GM12891 (cell line): ENCODE measurements around the gene SMIM8.

Experiments used
- PAX5 ChIP-seq: IDR thresholded peaks from 2 replicates; pipeline ENCODE4 v1.6.1; 2011; ENCODE audit warnings: low read length, moderate library complexity, mild to moderate bottlenecking; ENCODE audit not compliant: insufficient read depth, severe bottlenecking
- POLR2A ChIP-seq: IDR thresholded peaks from 2 replicates; pipeline ENCODE4 v1.6.1; 2011; ENCODE audit warnings: low read depth, low read length, control low read depth
- POLR2AphosphoS5 ChIP-seq: IDR thresholded peaks from 2 replicates; pipeline ENCODE4 v1.6.1; 2011; ENCODE audit warnings: low read depth, low read length, control low read depth
- SPI1 ChIP-seq: IDR thresholded peaks from 2 replicates; pipeline ENCODE4 v1.6.1; 2011; ENCODE audit warnings: low read depth, low read length, control low read depth
- TAF1 ChIP-seq: IDR thresholded peaks from 2 replicates; pipeline ENCODE4 v1.6.1; 2011; ENCODE audit warnings: low read depth, low read length, control low read depth

DNA sequence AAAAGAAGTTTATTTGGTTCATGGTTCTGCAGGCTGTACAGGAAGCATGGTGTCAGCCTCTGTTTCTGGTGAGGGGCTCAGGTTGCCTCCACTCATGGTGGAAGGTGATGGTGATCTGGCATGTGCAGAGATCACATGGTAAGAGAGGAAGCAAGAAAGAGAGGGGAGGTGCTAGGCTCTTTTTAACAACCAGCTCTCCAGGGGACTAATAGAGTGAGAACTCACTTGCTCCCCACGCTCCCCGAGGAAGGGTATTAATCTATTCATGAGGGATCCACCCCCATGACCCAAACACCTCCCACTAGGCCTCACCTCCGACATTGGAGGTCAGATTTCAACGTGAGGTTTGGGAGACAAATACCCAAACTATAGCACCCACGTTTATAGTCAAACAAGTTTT is 10.6 kb downstream of the SMIM8 start:
- TF ChIP-seq SPI1 (no peak), POLR2AphosphoS5 (no peak), POLR2A (no peak), TAF1 (no peak), PAX5 (no peak)
